ENCODE data around the gene NAP1L1.

GRCh38 chr12:75994069-75994740 lies 90.3 kb downstream of the NAP1L1 start:
- no peak for TF ChIP-seq CTCF (conservative IDR thresholded peaks at IDR 0.05; ENCODE audit: low read length)
- TF ChIP-seq EZH2phosphoT487 (IDR thresholded peaks at IDR 0.05; ENCODE audit: borderline replicate concordance, low read depth, low read length), result no peak

Measured in OCI-LY7 (cell line).